SK-N-SH treated with all-trans-retinoic acid at 6 μM for 48 hours (cell line): Measurements from ENCODE around the gene GSN.

ENCODE experiments used
- ATAC-seq: fragments of 200-7000 bp; cut with Tn5 transposase; 3 replicates; pipeline ENCODE4 v1.9.1; 2020; ENCODE audit warnings: mild to moderate bottlenecking, moderate library complexity
- ARNTL ChIP-seq: fragments of 450-650 bp; formaldehyde crosslinking; IDR thresholded peaks from 2 replicates; pipeline ENCODE4 v1.5.0; 2020; ENCODE audit warnings: low read depth, mild to moderate bottlenecking, moderate library complexity, borderline replicate concordance
- BACH2 ChIP-seq: fragments of 250-450 bp; sonication (Bioruptor Pico); IDR thresholded peaks from 2 replicates; pipeline ENCODE4 v1.9.0; 2021; ENCODE audit warnings: mild to moderate bottlenecking, borderline replicate concordance
- CSDC2 ChIP-seq: fragments of 250-450 bp; sonication (Bioruptor Pico); IDR thresholded peaks from 2 replicates; pipeline ENCODE4 v1.5.0; 2020; ENCODE audit warnings: mild to moderate bottlenecking, moderate library complexity
- ESRRG ChIP-seq: fragments of 250-450 bp; sonication (Bioruptor Pico); IDR thresholded peaks from 2 replicates; pipeline ENCODE4 v1.6.1; 2021; ENCODE audit warnings: mild to moderate bottlenecking
- GLIS3 ChIP-seq: fragments of 250-450 bp; sonication (Bioruptor Pico); IDR thresholded peaks from 2 replicates; pipeline ENCODE4 v1.5.0; 2020; ENCODE audit warnings: mild to moderate bottlenecking, moderate library complexity
- ISL1 ChIP-seq: fragments of 250-450 bp; sonication (Bioruptor Pico); IDR thresholded peaks from 2 replicates; pipeline ENCODE4 v2.1.2; 2022; ENCODE audit warnings: mild to moderate bottlenecking, moderate library complexity
- OSR1 ChIP-seq: fragments of 250-450 bp; sonication (Bioruptor Pico); IDR thresholded peaks from 2 replicates; pipeline ENCODE4 v1.8.0; 2022; ENCODE audit warnings: moderate library complexity, mild to moderate bottlenecking, inconsistent platforms
- PPARA ChIP-seq: fragments of 250-450 bp; sonication (Bioruptor Pico); IDR thresholded peaks from 2 replicates; pipeline ENCODE4 v1.5.0; 2020; ENCODE audit warnings: mild to moderate bottlenecking, borderline replicate concordance
- RARB ChIP-seq: fragments of 250-450 bp; sonication (Bioruptor Pico); IDR thresholded peaks from 2 replicates; pipeline ENCODE4 v1.8.0; 2021; ENCODE audit warnings: mild to moderate bottlenecking, moderate library complexity
- TOX ChIP-seq: fragments of 250-450 bp; sonication (Bioruptor Pico); IDR thresholded peaks from 2 replicates; pipeline ENCODE4 v1.8.0; 2021; ENCODE audit warnings: mild to moderate bottlenecking, moderate library complexity, borderline replicate concordance
- ZC3H10 ChIP-seq: fragments of 250-450 bp; sonication (Bioruptor Pico); IDR thresholded peaks from 2 replicates; pipeline ENCODE4 v1.5.1; 2021; ENCODE audit warnings: mild to moderate bottlenecking, moderate library complexity
- ZFP30 ChIP-seq: fragments of 450-650 bp; formaldehyde crosslinking; IDR thresholded peaks from 2 replicates; pipeline ENCODE4 v1.5.0; 2022; ENCODE audit warnings: mild to moderate bottlenecking, moderate library complexity
- ZNF565 ChIP-seq: fragments of 450-650 bp; formaldehyde crosslinking; conservative IDR thresholded peaks from 2 replicates; pipeline ENCODE4 v1.5.0; 2020; ENCODE audit warnings: low read depth, mild to moderate bottlenecking, moderate library complexity
- ZNF70 ChIP-seq: fragments of 450-650 bp; formaldehyde crosslinking; IDR thresholded peaks from 2 replicates; pipeline ENCODE4 v1.5.0; 2020; ENCODE audit warnings: mild to moderate bottlenecking, moderate library complexity
- ZNF8 ChIP-seq: fragments of 450-650 bp; formaldehyde crosslinking; IDR thresholded peaks from 2 replicates; pipeline ENCODE4 v1.5.0; 2020; ENCODE audit warnings: mild to moderate bottlenecking, moderate library complexity
- TF ChIP-seq, protein P1 (sequence below): fragments of 250-450 bp; sonication (Bioruptor Pico); IDR thresholded peaks from 2 replicates; pipeline ENCODE4 v1.8.0; 2020; ENCODE audit warnings: mild to moderate bottlenecking, moderate library complexity, borderline replicate concordance
- TF ChIP-seq, protein P2 (sequence below): fragments of 250-450 bp; sonication (Bioruptor Pico); IDR thresholded peaks from 2 replicates; pipeline ENCODE4 v1.5.1; 2021; ENCODE audit warnings: mild to moderate bottlenecking, moderate library complexity
- TF ChIP-seq, protein P3 (sequence below): fragments of 250-450 bp; sonication (Bioruptor Pico); IDR thresholded peaks from 2 replicates; pipeline ENCODE4 v1.8.0; 2021; ENCODE audit warnings: low read depth, mild to moderate bottlenecking, moderate library complexity, borderline replicate concordance
- TF ChIP-seq, protein P4 (sequence below): fragments of 250-450 bp; sonication (Bioruptor Pico); IDR thresholded peaks from 2 replicates; pipeline ENCODE4 v1.5.0; 2020; ENCODE audit warnings: mild to moderate bottlenecking, moderate library complexity
- TF ChIP-seq, protein P5 (sequence below): fragments of 250-450 bp; sonication (Bioruptor Pico); IDR thresholded peaks from 2 replicates; pipeline ENCODE4 v1.5.1; 2020; ENCODE audit warnings: low read depth, mild to moderate bottlenecking, moderate library complexity

The GSN gene

DNA sequence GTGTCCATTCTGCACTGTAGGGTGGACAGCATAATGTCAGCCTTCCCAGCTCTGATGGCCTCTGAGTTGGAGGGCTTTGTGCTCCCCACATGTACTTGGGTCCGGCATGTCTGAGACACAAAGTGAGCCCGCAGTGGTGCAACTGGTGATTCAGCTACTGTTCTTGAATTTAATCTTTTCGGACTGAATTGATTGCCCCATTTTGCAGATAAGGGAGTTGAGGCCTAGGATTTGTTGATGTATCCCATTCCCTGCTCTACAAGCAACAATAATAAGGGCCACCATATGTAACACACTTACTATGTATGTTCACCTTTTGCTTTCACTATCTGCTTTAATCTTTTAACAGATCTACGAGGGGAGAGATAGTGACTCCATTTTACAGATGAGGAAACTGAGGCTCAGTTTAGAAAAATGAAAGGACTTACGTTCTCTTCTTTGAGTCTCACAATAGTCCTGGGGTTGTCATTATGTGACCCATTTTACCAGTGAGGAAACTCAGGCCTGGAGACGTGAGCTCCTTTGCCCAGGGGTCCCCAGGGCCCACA is 4.5 kb downstream of the GSN start (continued):
- TF ChIP-seq, protein P1, sequence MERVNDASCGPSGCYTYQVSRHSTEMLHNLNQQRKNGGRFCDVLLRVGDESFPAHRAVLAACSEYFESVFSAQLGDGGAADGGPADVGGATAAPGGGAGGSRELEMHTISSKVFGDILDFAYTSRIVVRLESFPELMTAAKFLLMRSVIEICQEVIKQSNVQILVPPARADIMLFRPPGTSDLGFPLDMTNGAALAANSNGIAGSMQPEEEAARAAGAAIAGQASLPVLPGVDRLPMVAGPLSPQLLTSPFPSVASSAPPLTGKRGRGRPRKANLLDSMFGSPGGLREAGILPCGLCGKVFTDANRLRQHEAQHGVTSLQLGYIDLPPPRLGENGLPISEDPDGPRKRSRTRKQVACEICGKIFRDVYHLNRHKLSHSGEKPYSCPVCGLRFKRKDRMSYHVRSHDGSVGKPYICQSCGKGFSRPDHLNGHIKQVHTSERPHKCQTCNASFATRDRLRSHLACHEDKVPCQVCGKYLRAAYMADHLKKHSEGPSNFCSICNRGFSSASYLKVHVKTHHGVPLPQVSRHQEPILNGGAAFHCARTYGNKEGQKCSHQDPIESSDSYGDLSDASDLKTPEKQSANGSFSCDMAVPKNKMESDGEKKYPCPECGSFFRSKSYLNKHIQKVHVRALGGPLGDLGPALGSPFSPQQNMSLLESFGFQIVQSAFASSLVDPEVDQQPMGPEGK: no peak
- TF ChIP-seq ZC3H10 (CRISPR knock-in tag): no peak
- no peak for TF ChIP-seq ISL1
- no peak for TF ChIP-seq ZNF565 (CRISPR knock-in tag)

DNA sequence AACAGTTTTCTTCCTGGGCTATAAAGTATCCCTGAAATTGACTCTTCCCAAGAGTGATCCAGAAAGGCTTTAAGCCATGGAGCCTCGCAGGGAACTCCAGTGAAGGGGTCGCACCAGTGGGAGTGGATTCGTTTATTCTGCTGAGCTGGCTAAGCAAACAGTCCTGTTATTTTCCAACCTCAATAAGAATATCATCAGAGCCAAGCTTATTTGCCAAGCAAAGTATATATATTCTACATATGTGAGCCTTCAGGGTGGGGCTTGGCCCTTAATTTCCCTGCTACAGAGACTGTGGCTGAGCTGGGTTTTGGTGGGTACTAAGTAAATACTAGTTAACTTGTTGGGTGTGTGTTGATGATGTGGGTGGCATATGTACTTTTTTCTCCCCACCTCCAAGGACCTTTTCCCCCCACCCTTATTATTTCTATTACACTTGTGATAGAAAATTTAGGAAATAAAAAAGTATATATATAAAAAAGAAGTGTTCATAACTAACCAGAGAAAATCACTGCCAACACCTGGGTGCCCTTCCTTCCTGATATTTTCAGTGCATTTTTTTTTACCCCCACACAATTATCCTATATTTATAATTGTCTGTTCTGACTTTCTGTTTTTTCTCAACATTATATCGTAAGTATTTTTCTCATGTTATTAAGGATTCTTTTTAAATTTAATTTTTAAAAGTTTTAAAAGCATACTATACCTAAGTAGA is 5.3 kb downstream of the GSN start:
- TF ChIP-seq GLIS3 (CRISPR knock-in tag) (no peak), PPARA (CRISPR knock-in tag) (no peak), ISL1 (no peak), ZNF70 (CRISPR knock-in tag) (no peak)
- no peak for ATAC-seq

DNA sequence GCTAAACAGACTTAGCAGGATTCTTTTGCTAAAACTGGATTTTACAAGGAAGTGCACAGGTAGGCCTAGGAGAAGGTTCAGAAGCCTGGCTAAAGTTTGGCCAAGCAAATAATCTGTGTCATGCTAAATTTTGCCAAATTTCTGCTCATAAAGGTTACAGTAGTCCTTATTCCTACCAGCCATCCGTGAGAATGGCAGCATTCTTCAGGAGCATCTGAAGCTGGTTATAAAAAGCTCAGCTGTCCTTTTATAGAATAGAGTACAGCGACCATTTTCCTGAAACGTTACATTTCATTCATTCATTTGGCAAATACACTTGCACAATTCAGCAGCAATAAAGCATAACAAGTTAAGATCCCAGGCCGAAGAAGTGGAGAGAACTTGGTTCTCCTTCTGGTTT is 6.9 kb downstream of the GSN start:
- ATAC-seq: no peak
- TF ChIP-seq ZFP30 (CRISPR knock-in tag) (no peak), ESRRG (CRISPR knock-in tag) (no peak), BACH2 (CRISPR knock-in tag) (no peak), RARB (CRISPR knock-in tag) (no peak), ZNF8 (CRISPR knock-in tag) (no peak), CSDC2 (CRISPR knock-in tag) (no peak), ARNTL (CRISPR knock-in tag) (no peak), GLIS3 (CRISPR knock-in tag) (no peak), ISL1 (no peak), ZC3H10 (CRISPR knock-in tag) (no peak), OSR1 (CRISPR knock-in tag) (no peak)
- TF ChIP-seq, protein P2, sequence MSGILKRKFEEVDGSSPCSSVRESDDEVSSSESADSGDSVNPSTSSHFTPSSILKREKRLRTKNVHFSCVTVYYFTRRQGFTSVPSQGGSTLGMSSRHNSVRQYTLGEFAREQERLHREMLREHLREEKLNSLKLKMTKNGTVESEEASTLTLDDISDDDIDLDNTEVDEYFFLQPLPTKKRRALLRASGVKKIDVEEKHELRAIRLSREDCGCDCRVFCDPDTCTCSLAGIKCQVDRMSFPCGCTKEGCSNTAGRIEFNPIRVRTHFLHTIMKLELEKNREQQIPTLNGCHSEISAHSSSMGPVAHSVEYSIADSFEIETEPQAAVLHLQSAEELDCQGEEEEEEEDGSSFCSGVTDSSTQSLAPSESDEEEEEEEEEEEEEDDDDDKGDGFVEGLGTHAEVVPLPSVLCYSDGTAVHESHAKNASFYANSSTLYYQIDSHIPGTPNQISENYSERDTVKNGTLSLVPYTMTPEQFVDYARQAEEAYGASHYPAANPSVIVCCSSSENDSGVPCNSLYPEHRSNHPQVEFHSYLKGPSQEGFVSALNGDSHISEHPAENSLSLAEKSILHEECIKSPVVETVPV (CRISPR knock-in tag): no peak
- TF ChIP-seq, protein P3, sequence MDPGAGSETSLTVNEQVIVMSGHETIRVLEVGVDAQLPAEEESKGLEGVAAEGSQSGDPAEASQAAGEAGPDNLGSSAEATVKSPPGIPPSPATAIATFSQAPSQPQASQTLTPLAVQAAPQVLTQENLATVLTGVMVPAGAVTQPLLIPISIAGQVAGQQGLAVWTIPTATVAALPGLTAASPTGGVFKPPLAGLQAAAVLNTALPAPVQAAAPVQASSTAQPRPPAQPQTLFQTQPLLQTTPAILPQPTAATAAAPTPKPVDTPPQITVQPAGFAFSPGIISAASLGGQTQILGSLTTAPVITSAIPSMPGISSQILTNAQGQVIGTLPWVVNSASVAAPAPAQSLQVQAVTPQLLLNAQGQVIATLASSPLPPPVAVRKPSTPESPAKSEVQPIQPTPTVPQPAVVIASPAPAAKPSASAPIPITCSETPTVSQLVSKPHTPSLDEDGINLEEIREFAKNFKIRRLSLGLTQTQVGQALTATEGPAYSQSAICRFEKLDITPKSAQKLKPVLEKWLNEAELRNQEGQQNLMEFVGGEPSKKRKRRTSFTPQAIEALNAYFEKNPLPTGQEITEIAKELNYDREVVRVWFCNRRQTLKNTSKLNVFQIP: no peak
- TF ChIP-seq, protein P4, sequence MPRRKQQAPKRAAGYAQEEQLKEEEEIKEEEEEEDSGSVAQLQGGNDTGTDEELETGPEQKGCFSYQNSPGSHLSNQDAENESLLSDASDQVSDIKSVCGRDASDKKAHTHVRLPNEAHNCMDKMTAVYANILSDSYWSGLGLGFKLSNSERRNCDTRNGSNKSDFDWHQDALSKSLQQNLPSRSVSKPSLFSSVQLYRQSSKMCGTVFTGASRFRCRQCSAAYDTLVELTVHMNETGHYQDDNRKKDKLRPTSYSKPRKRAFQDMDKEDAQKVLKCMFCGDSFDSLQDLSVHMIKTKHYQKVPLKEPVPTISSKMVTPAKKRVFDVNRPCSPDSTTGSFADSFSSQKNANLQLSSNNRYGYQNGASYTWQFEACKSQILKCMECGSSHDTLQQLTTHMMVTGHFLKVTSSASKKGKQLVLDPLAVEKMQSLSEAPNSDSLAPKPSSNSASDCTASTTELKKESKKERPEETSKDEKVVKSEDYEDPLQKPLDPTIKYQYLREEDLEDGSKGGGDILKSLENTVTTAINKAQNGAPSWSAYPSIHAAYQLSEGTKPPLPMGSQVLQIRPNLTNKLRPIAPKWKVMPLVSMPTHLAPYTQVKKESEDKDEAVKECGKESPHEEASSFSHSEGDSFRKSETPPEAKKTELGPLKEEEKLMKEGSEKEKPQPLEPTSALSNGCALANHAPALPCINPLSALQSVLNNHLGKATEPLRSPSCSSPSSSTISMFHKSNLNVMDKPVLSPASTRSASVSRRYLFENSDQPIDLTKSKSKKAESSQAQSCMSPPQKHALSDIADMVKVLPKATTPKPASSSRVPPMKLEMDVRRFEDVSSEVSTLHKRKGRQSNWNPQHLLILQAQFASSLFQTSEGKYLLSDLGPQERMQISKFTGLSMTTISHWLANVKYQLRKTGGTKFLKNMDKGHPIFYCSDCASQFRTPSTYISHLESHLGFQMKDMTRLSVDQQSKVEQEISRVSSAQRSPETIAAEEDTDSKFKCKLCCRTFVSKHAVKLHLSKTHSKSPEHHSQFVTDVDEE (CRISPR knock-in tag): no peak

DNA sequence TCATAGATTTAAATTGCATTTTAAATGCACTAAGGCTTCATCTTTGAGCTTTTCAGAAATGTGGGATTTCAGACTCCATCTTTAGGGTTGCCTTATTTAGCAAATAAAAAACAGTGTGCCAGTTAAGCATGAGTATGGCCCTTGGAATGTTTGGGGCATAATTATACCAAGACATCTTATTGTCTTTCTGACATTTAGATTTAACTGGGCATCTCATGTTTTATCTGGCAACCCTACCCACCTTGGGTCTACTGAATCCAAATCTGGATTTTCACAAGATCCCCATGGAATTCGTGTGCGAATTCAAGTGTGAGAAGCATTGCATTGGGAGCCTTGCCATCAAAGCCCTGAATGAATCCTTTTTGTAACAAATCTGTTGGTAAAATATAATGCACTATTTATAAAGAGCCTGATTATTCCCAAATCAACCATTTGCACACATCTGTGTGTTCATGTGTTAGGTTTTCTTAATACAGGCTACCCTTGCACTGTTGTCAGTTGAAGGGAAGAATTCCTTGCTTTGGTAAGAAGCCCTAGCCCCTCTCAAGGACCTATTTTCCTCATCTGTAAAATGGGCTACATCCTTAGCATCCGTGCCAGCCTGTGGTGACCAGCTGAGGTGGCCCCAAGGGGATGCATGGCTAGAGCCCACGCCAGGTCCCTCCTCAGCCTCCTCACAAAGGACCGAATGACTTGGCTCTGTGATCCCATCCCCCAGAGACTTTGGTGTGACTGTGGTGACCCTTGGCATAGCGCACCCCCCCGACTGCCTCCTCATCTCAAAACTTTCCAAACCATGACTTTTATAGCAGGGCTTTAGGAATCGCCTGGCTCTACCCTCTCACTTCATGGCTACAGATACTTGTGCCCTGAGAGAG is 8.1 kb downstream of the GSN start:
- no peak for ATAC-seq
- TF ChIP-seq ISL1: no peak
- no peak for TF ChIP-seq OSR1 (CRISPR knock-in tag)
- TF ChIP-seq, protein P5, sequence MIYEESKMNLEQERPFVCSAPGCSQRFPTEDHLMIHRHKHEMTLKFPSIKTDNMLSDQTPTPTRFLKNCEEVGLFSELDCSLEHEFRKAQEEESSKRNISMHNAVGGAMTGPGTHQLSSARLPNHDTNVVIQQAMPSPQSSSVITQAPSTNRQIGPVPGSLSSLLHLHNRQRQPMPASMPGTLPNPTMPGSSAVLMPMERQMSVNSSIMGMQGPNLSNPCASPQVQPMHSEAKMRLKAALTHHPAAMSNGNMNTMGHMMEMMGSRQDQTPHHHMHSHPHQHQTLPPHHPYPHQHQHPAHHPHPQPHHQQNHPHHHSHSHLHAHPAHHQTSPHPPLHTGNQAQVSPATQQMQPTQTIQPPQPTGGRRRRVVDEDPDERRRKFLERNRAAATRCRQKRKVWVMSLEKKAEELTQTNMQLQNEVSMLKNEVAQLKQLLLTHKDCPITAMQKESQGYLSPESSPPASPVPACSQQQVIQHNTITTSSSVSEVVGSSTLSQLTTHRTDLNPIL (CRISPR knock-in tag): no peak
- no peak for TF ChIP-seq BACH2 (CRISPR knock-in tag)
- TF ChIP-seq PPARA (CRISPR knock-in tag): no peak
- no peak for TF ChIP-seq ZFP30 (CRISPR knock-in tag)
- no peak for TF ChIP-seq ZC3H10 (CRISPR knock-in tag)
- TF ChIP-seq, protein P1: no peak
- TF ChIP-seq, protein P3: no peak
- no peak for TF ChIP-seq RARB (CRISPR knock-in tag)
- no peak for TF ChIP-seq TOX
- no peak for TF ChIP-seq ZNF565 (CRISPR knock-in tag)
- no peak for TF ChIP-seq ZNF70 (CRISPR knock-in tag)
